ENCODE data around the gene ADCYAP1.

DNA sequence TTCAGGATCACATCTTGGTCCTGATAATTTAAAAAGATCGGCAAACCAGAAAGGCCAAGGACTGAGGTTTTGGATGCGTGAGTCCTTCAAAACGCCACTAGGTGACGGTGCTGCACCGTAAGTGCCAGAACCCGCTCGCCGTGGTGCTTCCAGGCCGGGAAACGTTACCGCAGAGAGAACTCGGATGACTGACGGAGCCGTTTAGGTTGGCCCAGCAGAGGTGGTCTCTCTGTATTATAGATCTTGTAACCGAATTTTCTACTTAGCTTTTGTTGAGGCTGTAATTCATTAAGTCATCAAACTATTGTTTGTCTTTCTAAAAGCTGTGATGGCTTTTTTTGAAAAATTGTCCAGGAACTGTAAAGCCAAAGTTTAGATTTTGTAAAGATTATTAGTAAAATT, 39.8 kb upstream of the ADCYAP1 start:
- TF ChIP-seq RARB (CRISPR knock-in tag; IDR thresholded peaks at IDR 0.05) = no peak
- no peak for TF ChIP-seq ARNTL (CRISPR knock-in tag; IDR thresholded peaks at IDR 0.05; ENCODE audit: borderline replicate concordance, low read depth)
- TF ChIP-seq SNAI2 (CRISPR knock-in tag; IDR thresholded peaks at IDR 0.05) = no peak
- no peak for TF ChIP-seq ISL1 (CRISPR knock-in tag; IDR thresholded peaks at IDR 0.05)
- TF ChIP-seq, protein P1, sequence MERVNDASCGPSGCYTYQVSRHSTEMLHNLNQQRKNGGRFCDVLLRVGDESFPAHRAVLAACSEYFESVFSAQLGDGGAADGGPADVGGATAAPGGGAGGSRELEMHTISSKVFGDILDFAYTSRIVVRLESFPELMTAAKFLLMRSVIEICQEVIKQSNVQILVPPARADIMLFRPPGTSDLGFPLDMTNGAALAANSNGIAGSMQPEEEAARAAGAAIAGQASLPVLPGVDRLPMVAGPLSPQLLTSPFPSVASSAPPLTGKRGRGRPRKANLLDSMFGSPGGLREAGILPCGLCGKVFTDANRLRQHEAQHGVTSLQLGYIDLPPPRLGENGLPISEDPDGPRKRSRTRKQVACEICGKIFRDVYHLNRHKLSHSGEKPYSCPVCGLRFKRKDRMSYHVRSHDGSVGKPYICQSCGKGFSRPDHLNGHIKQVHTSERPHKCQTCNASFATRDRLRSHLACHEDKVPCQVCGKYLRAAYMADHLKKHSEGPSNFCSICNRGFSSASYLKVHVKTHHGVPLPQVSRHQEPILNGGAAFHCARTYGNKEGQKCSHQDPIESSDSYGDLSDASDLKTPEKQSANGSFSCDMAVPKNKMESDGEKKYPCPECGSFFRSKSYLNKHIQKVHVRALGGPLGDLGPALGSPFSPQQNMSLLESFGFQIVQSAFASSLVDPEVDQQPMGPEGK (CRISPR knock-in tag; IDR thresholded peaks at IDR 0.05; ENCODE audit: borderline replicate concordance) = no peak
- TF ChIP-seq ZFP30 (CRISPR knock-in tag; IDR thresholded peaks at IDR 0.05) = no peak
- TF ChIP-seq, protein P2, sequence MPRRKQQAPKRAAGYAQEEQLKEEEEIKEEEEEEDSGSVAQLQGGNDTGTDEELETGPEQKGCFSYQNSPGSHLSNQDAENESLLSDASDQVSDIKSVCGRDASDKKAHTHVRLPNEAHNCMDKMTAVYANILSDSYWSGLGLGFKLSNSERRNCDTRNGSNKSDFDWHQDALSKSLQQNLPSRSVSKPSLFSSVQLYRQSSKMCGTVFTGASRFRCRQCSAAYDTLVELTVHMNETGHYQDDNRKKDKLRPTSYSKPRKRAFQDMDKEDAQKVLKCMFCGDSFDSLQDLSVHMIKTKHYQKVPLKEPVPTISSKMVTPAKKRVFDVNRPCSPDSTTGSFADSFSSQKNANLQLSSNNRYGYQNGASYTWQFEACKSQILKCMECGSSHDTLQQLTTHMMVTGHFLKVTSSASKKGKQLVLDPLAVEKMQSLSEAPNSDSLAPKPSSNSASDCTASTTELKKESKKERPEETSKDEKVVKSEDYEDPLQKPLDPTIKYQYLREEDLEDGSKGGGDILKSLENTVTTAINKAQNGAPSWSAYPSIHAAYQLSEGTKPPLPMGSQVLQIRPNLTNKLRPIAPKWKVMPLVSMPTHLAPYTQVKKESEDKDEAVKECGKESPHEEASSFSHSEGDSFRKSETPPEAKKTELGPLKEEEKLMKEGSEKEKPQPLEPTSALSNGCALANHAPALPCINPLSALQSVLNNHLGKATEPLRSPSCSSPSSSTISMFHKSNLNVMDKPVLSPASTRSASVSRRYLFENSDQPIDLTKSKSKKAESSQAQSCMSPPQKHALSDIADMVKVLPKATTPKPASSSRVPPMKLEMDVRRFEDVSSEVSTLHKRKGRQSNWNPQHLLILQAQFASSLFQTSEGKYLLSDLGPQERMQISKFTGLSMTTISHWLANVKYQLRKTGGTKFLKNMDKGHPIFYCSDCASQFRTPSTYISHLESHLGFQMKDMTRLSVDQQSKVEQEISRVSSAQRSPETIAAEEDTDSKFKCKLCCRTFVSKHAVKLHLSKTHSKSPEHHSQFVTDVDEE (CRISPR knock-in tag; IDR thresholded peaks at IDR 0.05) = no peak
- no peak for TF ChIP-seq TOX (CRISPR knock-in tag; IDR thresholded peaks at IDR 0.05; ENCODE audit: borderline replicate concordance)
